Measurements from ENCODE around the gene CRB1.
"Not testable (repeated sequence)": the region's sequence is repeated elsewhere in the genome, so short reads cannot be mapped to it uniquely, and the experiment has no call there.

Gene CRB1

DNA sequence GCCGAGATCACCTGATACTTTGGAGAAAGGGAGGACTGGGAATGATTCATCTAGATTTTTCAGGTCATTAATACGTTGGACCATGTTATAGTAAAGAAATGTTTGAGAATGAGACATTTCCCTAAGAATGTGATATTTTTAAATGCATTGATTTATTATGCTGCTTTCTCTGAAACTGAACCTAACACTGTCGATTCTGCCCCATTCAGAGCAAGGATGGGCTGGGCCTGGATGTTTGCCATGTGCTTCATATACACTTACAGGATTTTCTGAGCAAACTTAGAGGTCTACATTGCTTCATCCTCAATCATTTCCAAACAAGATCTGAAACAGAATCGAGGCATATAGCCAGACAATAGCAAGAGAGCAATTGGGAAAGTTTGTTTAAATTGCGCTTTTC, 183.3 kb downstream of the CRB1 start:
- in situ Hi-C loops (cut with HindIII; ENCODE audit: low sequenced_read_pairs), result no loop called here

DNA sequence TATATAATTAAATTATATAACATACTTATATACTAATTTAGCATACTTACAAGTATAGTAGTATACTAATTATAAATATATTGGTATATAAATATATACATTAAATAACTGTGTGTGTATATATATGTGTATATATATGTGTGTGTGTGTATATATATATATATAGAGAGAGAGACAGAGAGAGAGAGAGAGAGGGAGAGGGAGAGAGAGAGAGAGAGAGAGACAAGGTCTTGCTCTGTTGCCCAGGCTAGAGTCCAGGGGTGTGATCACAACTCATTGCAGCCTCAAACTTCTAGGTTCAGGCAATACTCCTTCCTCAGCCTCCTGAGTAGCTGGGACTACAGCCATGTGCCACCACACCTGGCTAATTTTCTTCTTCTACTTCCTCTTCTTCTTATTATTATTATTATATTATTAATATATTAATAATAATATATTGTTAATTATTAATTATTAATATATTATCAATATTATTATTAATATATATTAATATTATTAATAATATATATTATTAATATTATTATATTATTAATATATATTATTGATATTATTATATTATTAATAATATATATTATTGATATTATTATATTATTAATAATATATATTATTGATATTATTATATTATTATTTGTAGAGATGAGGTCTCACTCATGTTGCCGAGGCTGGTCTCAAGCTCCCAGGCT, 185.5 kb downstream of the CRB1 start:
- in situ Hi-C loops (cut with HindIII; ENCODE audit: low sequenced_read_pairs), result no loop called here

DNA sequence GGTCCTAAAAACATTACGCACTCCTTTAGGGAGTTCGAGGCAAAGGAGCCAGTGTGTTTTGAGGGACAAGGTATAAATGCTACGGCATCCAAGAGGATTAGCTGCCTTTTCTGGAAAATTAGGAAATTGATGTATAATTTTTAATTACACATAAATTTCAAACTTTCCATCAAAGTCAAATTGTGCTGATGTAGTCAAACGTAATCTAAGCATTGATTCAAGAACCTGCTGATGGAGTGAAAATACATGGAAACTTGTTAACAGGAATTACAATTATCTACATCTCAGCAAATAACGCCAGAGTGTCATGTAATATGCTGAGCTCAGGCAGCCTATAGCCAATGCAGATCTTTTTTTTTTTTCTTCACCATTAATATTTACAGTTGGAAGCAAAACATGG, 194.5 kb downstream of the CRB1 start:
- in situ Hi-C loops (cut with HindIII; ENCODE audit: low sequenced_read_pairs), result no loop called here

DNA sequence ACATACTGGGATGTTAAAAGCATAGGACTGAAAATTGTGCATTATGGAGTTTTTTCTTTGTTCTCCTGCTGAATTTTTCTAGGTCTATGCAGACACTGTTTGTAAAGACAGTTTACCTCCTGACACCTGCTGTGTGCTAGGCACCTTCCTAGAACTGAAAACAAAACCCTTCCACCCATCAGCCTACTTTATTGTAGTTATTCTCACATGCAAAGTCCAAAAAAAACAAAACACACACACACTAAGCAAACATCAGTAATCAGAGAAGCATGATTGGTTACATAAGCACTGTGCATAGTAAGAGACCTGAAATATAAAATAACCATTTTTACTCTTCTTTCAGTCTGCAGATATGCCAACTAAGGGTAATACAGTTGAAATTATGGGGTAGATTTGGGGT, 195.1 kb downstream of the CRB1 start:
- in situ Hi-C loops (cut with HindIII; ENCODE audit: low sequenced_read_pairs), result no loop called here

DNA sequence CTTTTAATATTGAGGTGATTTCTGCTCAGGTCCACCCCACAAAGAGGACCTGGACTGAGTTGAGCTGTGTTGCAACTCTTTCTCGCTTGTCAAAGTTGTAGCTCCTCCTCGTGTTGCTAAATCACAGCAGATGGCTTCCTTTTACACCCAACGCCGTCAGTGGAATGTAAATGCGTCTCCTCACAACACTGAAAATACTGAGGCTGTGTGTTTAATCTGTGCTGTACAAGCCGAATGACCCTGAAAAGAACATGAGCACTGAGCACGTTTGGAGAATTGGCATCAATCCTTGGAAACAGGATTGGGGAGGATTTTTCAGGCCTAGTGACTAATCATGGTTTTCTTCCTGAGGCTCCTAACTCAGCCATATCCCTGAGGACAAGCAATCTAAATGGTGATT, 196.0 kb downstream of the CRB1 start:
- in situ Hi-C loops (cut with HindIII; ENCODE audit: low sequenced_read_pairs), result no loop called here

DNA sequence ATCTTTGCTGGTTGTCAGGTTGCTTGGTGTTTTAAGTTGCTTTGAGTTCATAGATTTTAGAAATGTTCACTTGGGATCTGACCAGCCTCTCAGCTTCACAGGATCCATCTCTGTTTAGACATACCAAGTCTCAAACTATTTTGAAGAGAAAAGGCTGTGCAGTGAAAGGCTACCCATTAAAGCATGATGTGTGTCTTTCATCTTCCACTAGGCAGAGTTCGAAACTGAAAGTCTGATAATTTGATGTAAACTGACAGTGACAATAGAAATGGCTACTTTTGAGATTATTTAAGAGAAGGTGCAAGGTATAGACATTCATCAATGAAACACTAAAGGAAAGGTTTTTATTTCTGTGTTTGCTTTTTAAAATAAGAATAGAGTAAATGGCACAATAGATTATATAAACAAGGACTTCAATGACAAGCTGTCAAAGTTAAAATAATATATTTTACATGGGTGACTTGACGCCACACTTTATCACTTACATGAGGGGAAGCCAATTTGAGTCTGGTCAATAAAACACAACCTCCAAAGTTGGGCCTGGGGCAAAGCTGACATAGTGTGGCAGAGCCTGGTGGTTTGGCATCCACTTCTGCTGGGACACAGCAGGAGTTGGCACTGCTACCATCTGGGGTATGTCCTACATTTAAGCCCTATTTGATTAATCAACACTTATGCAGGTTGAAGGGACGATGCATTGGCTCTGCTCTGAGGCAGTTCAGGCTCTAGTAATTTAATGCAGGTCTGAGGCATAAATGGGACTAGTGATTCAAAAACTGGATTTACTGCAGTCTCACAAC, 197.7 kb downstream of the CRB1 start:
- in situ Hi-C loops (cut with HindIII; ENCODE audit: low sequenced_read_pairs), result no loop called here

DNA sequence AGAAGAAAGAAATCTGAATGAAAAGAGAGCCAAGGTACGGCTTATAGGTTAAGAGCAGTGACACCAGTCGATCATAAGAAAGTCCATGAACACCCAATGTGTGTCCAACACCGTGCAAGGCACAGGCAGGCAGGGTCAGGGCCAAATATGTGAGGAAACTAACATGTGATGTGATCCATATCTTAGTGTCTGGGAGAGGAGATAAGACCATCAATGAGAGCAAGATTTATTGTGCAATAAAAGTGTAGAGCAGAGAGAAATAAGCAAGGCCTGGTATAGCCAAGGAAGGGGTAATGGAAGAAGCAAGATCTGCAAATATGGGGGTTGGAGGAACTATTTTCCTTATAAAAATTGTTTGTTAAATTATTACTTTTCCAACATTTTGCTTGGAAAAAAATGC, 198.8 kb downstream of the CRB1 start:
- in situ Hi-C loops (cut with HindIII; ENCODE audit: low sequenced_read_pairs), result no loop called here

DNA sequence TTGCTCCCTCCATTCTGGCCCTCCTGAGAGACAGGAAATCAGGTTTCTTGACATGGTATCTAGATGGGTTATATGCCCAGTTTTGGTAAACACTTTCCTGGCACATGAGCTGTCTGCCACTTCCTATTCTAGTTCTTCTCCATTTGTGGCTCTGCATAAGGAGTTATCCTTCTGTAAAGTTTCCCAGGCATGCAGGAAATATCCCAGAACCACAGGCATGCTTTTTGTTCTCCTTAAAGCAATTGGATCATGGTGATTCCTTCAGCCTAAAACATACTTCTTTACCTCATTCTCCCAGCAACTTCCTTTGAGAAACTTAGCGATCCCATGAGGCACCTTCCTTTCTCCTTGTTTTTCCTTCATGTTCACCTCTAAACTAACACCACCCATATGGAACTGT, 199.8 kb downstream of the CRB1 start:
- in situ Hi-C loops (cut with HindIII; ENCODE audit: low sequenced_read_pairs), result no loop called here

DNA sequence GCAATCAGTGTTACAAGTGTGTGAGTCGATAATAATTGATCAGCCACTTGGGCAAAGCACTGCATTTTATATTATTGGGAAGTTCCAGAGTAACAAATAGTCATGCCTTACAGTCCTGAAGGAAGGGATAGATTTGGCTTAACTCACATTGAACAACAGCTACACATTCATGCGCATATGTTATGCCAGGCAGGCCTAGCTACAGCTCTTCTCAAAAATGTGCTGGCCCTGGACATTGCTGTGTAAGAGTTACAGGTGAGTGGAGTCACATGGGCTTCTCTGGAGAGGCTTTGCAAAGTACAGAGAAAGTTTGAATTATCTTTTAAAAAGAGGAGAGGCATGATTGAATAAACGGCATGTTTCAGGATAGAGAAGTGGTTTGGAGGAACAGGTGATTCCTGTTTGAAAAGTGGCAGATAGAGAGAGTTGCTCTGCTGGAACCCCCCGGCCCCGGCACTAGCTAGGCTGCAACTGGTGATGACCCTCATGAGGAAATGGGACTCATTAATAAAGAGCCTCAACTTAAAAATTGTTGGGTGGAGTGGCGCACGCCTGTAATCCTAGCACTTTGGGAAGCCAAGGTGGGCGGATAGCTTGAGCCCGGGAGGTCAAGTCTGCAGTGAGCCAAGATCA, 200.6 kb downstream of the CRB1 start:
- in situ Hi-C loops (cut with HindIII; ENCODE audit: low sequenced_read_pairs), result no loop called here

DNA sequence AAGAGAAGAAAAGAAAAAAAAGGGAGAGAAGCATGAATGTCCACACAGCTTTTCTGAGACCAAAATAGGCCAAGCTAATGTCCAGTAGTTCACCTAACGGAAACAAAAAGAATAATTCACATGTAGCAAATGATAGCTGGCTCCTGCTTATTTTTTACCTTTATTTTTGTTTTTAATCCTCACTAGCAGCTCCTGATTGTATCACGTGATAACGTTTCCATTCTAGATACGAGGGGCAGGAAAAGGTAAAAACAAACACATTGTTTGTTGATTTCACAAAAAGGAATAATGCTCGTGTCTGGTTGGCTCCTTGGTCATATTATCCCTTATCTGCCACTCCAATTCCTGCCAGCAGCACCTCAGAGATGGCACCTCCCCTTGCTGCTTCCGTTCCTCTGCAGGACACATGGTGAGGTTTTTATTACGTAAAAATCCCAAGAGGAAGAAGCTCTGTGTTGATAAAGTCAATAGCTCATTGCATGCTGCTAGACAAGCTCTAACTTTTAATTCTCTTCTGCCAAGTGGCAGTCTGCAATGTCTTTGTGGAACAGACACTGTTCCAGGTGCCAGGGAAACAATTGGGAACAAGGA, 201.7 kb downstream of the CRB1 start:
- in situ Hi-C loops (cut with HindIII; ENCODE audit: low sequenced_read_pairs), result no loop called here

DNA sequence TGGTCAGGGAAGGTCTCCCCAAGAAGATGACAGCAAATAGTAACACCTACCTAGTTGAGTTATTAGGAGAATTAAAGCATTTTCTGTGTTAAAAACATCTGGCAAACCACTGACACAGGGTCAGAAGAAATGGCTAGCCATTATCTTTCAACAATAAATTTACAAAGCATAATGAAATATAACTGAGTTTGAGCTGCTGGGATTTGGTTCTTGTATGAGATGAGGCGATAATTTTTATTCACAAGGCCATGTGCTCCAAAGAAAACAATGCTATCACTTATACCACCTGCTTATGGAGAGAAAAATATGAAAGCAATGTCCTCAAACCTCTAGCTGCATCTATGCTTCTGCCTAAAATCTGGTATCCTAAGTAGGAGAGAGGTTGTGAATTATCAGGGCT, 202.3 kb downstream of the CRB1 start:
- in situ Hi-C loops (cut with HindIII; ENCODE audit: low sequenced_read_pairs), result no loop called here

DNA sequence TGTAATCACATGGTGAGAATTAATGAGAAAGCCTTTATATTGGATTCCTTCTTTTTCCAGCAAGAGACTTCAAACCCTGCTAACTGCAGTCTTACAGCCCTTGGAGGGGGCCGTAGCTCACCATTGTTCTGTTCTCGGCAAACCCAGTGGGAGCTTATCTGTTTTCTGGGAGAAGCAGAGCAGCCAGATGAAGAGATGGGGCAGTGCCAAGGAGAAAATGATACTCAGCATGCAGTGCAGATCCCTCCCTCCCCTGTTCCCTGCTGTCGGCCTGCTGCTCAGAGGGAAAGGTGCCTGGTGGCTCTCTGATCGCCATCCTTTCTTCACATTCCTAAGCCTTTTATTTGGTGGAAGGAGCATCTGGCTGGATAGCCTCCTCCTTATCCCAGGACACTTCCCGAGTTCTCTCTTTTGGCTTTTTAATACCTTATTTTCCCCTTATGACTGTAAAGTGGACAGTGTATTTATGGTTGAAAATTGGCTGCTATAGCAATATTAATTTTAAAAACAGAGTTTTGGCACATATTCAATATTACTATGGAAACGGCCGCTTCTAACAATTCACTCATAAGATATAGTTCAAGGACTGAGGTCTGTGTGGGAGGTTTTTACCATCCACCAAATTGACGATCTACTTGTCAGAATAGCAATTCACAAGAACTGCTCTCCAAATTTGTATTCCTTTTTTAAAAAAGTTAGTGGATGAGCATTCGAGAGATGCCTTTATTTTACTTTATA, 203.4 kb downstream of the CRB1 start:
- in situ Hi-C loops (cut with HindIII; ENCODE audit: low sequenced_read_pairs), result no loop called here

DNA sequence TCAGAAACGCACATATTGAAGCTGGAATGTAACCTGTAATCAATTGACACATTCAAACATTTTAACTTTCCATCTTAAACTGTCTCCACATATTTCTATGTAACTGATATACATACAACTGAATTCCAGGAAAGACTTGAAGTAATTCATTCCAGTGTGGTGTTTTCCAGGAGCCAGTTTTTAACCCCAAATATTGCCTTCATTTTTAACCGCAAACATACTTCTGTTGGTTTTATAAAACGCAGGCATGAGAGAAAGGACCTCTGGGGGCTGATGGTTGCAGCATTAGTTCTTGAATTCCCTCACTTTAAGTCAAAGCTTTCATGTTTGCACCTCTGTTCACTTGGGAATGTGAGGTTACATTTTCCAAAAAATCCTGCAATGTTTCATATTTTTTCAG, 204.1 kb downstream of the CRB1 start:
- in situ Hi-C loops (cut with HindIII; ENCODE audit: low sequenced_read_pairs), result no loop called here

DNA sequence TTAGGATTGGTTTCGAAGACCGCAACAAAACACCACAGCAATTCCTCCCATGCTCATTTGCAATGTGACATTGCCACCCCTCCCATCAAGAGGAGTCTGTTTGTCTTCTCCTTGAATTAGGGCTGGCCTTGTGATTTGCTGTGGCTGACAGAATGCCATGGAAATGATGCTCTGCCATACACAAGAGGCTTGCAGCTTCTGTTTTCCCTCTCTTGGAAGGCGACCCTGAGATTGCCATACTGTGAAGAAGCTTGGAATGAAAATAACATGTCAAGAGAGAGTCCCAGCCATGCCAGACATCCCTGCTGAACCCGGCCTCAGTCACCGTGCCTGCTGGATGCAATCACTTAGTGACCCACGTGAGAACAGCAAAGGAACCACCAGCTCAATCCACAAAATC, 212.4 kb downstream of the CRB1 start:
- in situ Hi-C loops (cut with HindIII; ENCODE audit: low sequenced_read_pairs), result no loop called here

DNA sequence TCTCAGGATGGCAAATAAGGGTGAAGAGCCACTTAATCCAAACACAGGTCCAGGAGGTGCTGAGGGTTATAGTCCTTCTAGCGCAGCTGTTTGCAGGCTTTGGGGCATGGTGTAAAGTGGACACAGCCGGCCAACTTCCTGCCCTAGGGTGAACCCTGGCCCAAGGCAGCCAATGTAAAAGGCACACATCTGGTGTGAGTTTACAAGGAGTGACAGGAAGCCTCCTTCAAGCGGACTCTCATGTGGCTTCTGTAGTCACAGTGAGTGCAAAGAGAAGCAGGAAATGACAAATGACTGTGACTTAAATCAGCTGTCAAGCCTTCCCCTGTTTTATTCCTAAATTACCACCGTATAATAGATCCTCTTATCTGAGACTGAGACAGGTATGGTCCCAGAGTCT, 213.0 kb downstream of the CRB1 start:
- in situ Hi-C loops (cut with HindIII; ENCODE audit: low sequenced_read_pairs), result no loop called here

DNA sequence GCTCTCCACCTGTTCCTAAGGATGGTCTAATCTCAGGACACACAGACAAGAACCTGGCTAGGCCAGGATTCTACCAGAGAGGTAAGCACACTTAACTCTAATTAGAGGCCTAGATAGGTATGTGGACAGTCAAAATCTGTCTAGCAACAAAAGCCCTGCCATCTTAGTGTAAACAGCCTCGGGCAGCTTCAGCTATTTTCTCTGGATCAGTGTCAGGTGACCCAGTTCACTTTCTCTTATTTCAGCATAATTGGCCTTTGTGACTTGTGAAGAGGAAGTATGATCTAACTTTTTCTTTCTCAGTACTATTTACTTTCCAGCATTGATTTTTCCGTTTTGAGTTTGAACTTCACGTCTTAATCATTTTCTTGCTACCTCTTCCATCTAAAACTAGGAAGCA, 217.7 kb downstream of the CRB1 start:
- in situ Hi-C loops (cut with HindIII; ENCODE audit: low sequenced_read_pairs), result no loop called here

DNA sequence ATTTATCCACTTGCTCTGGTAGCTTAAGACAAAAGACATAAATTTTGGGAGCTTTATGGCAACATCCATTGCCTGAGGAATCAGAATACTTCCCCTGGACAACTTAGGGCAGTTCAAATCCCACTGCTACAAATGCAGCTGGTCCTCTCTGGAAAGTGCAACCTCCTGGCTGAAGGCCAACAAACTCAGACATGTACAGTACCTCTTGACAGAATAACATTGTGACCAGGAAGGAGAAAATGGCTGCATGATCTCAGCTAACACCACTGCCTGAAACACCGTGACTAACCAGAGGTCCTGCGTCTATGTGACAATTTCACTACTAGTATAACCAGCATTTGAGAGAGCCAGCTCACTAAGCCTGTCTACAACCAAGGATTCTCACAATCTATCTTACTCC, 218.9 kb downstream of the CRB1 start:
- in situ Hi-C loops (cut with HindIII; ENCODE audit: low sequenced_read_pairs), result no loop called here

DNA sequence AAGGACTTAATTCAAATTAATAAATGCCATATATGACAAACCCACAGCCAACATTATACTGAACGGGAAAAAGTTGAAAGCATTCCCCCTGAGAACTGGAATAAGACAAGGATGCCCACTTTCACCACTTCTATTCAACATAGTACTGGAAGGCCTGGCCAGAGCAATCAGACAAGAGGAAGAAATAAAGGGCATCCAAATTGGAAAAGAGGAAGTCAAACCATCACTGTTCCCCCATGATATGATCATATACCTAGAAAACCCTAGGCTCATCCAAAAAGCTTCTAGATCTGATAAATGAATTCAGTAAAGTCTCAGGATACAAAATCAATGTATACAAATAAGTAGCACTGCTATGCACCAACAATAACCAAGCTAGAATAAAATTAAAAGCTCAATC, 223.5 kb downstream of the CRB1 start:
- in situ Hi-C loops (cut with HindIII; ENCODE audit: low sequenced_read_pairs), result not testable (repeated sequence)

DNA sequence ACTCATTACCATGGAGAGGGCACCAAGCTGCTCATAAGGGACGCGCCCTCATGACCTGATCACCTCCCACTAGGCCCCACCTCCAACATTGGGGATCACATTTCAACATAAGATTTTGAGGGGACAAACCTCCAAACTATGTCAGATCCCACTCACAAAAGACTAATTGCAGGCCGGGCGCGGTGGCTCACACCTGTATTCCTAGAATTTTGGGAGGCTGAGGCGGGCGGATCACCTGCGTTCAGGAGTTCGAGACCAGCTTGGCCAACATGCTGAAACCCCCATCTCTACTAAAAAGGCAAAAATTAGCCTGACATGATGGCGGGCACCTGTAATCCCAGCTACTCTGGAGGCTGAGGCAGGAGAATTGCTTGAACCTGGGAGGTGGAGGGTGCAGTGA, 228.7 kb downstream of the CRB1 start:
- in situ Hi-C loops (cut with HindIII; ENCODE audit: low sequenced_read_pairs), result no loop called here

DNA sequence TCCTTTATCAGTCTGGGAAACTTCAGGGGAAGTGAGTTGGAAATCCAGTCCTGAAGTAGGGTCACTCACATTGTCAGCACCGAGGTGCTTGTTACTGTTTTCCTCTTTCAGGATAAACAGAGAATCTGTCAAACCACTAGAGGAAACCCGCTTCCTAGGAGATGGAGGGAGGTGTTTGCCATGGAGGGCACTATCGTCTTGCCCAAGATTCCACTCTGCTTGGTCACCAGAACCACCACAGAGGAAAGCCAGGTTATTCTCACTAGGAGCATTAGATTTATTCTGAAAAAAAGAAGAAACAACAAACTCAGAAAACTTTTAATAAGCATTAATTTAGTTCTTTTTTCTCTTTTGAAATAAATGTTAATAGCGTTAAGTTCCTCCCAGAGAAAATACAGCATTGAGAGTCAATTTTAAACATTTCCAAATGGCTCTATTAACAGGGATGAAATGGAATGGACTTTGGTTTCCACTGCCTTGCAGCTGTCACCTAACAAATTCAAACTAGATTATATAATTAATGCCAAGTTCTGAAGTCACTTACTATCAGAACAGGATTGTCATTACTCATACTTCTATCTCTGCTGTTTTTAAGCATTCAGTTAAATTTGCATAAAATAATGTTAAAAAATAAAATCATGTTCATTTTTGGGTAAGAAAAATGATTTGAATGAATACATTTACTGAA, 242.8 kb downstream of the CRB1 start:
- in situ Hi-C loops (cut with HindIII; ENCODE audit: low sequenced_read_pairs), result loop anchor here (5.0 kb wide), 1 partner anchor 36 kb away; no protein-coding TSS in a partner anchor

Measured in endothelial cell of hepatic sinusoid (primary cell).